ENCODE data around the gene XRCC5. TPM values are rescaled to one million over a fixed set of nuclear protein-coding genes. Genes with fewer than 3 reads are reported as not detected.

XRCC5 gene
- total and polyA plus RNA-seq, 2 donors (not counting 1 experiment from before 2014, with no cell fraction given) = 45.5 to 198 TPM

GRCh38 chr2:216229277-216229914, 120.2 kb downstream of the XRCC5 start:
- Histone ChIP-seq H3K9ac (ENCODE audit: low read length) (no peak overlapping the region), H3K27ac (ENCODE audit: low read length in 2 of 2) (no peak overlapping the region), H2AFZ (ENCODE audit: insufficient read depth, low read depth, low read length, poor library complexity, severe bottlenecking) (no peak overlapping the region), H3K4me2 (replicated peaks; ENCODE audit: low read depth, low read length, poor library complexity, severe bottlenecking) (no peak overlapping the region), H3K79me2 (ENCODE audit: control insufficient read depth, insufficient read depth, low read length) (no peaks in the 10 kb centered on the region), H3K36me3 (replicated peaks in 1 of 2; ENCODE audit: control extremely low read depth in 1 of 2, control insufficient read depth in 1 of 2, extremely low read depth in 1 of 2, insufficient read depth in 2 of 2, low read length in 1 of 2) (no peaks in the 10 kb centered on the region), H3K4me3 (ENCODE audit: control extremely low read depth in 1 of 5, extremely low read depth in 1 of 5, insufficient read depth in 1 of 5, low read depth in 2 of 5, low read length in 4 of 5) (no peak overlapping the region), H3K4me1 (ENCODE audit: control insufficient read depth in 2 of 2, insufficient read depth in 2 of 2, low read length in 2 of 2) (no peaks in the 10 kb centered on the region), H4K20me1 (ENCODE audit: control insufficient read depth, insufficient read depth, low read length, poor library complexity, severe bottlenecking) (no peaks in the 10 kb centered on the region), H3K27me3 (replicated peaks in 1 of 4; ENCODE audit: control extremely low read depth in 1 of 4, control insufficient read depth in 3 of 4, insufficient read depth in 4 of 4, low read length in 3 of 4) (no peaks in the 10 kb centered on the region), H3K9me3 (ENCODE audit: control extremely low read depth in 1 of 3, control insufficient read depth in 2 of 3, insufficient read depth in 1 of 3, low read length in 2 of 3) (peaks cover 4 to 25% (median 19%) of the 10 kb centered on the region in 3 donors)
- Mint-ChIP-seq H3K27ac (no peak overlapping the region), H3K27me3 (no peaks in the 10 kb centered on the region), H3K4me3 (no peak overlapping the region), H3K9me3 (ENCODE audit: insufficient read depth) (peaks cover 16% of the 10 kb centered on the region), H3K4me1 (no peaks in the 10 kb centered on the region)
- TF ChIP-seq CTCF (IDR thresholded peaks at IDR 0.05) (no peak), EZH2 (IDR thresholded peaks at IDR 0.05; ENCODE audit: borderline replicate concordance, insufficient read depth, low read depth, low read length, poor library complexity, severe bottlenecking) (no peak)
- POLR2A ChIA-PET = no interaction called here
- intact Hi-C loops (cut with micrococcal nuclease) = no loop called here
- DNase-seq (no peak), ATAC-seq (ENCODE audit: low read depth) (no peak)
- WGBS (ENCODE audit: insufficient coverage) = 95% methylated on average over 3 of the region's 5 CpGs
- CTCF ChIA-PET = no interaction called here

GRCh38 chr2:216231867-216232266, 122.7 kb downstream of the XRCC5 start:
- Mint-ChIP-seq H3K4me1 (no peaks in the 10 kb centered on the region), H3K4me3 (no peak overlapping the region), H3K27me3 (no peaks in the 10 kb centered on the region), H3K9me3 (ENCODE audit: insufficient read depth) (peaks cover 16% of the 10 kb centered on the region), H3K27ac (no peak overlapping the region)
- WGBS (ENCODE audit: insufficient coverage) = no CpG with 5 or more reads among the region's 1 CpG
- no peak overlapping the region for H3K27ac ChIP-seq (ENCODE audit: low read length in 2 of 2)
- DNase-seq (no peak), ATAC-seq (ENCODE audit: low read depth) (no peak)
- intact Hi-C loops (cut with micrococcal nuclease) = no loop called here
- TF ChIP-seq EZH2 (IDR thresholded peaks at IDR 0.05; ENCODE audit: borderline replicate concordance, insufficient read depth, low read depth, low read length, poor library complexity, severe bottlenecking) = no peak
- TF ChIP-seq CTCF (IDR thresholded peaks at IDR 0.05) = no peak
- no peaks in the 10 kb centered on the region for H3K27me3 ChIP-seq (replicated peaks in 1 of 4; ENCODE audit: control extremely low read depth in 1 of 4, control insufficient read depth in 3 of 4, insufficient read depth in 4 of 4, low read length in 3 of 4)
- no peak overlapping the region for H3K4me2 ChIP-seq (replicated peaks; ENCODE audit: low read depth, low read length, poor library complexity, severe bottlenecking)
- H3K9ac ChIP-seq (ENCODE audit: low read length) = no peak overlapping the region
- no peak overlapping the region for H2AFZ ChIP-seq (ENCODE audit: insufficient read depth, low read depth, low read length, poor library complexity, severe bottlenecking)
- CTCF ChIA-PET = interaction anchor here (0.6 kb wide), 1 partner anchor 873 kb away, joined by 3 read pairs; no protein-coding TSS in a partner anchor
- no peaks in the 10 kb centered on the region for H3K36me3 ChIP-seq (replicated peaks in 1 of 2; ENCODE audit: control extremely low read depth in 1 of 2, control insufficient read depth in 1 of 2, extremely low read depth in 1 of 2, insufficient read depth in 2 of 2, low read length in 1 of 2)
- peaks cover 4 to 26% (median 19%) of the 10 kb centered on the region in 3 donors for H3K9me3 ChIP-seq (ENCODE audit: control extremely low read depth in 1 of 3, control insufficient read depth in 2 of 3, insufficient read depth in 1 of 3, low read length in 2 of 3)
- no peaks in the 10 kb centered on the region for H3K79me2 ChIP-seq (ENCODE audit: control insufficient read depth, insufficient read depth, low read length)
- no peaks in the 10 kb centered on the region for H3K4me1 ChIP-seq (ENCODE audit: control insufficient read depth in 2 of 2, insufficient read depth in 2 of 2, low read length in 2 of 2)
- no peak overlapping the region for H3K4me3 ChIP-seq (ENCODE audit: control extremely low read depth in 1 of 5, extremely low read depth in 1 of 5, insufficient read depth in 1 of 5, low read depth in 2 of 5, low read length in 4 of 5)
- POLR2A ChIA-PET = no interaction called here
- H4K20me1 ChIP-seq (ENCODE audit: control insufficient read depth, insufficient read depth, low read length, poor library complexity, severe bottlenecking) = no peaks in the 10 kb centered on the region
